ENCODE data around the gene ATG7. TPM values are rescaled to one million over a fixed set of nuclear protein-coding genes. Genes with fewer than 3 reads are reported as not detected.
A peak's percentile ranks its signal among the peaks of the same experiment; 100 is the strongest.

ATG7 gene
- total RNA-seq, 4 donors from 2014 or later = 31.3 to 67.7 (median 51.3) TPM

GRCh38 chr3:11546657-11547302, 274.6 kb downstream of the ATG7 start:
- Histone ChIP-seq H3K4me1 (peaks cover 0 to 17% (median 3%) of the 10 kb centered on the region in 3 donors), H3K9me3 (no peaks in the 10 kb centered on the region), H3K27ac (no peak overlapping the region), H3K36me3 (no peaks in the 10 kb centered on the region), H3K27me3 (no peaks in the 10 kb centered on the region), H3K4me3 (no peak overlapping the region)
- TF ChIP-seq POLR2A (IDR thresholded peaks at IDR 0.05) (no peak), CTCF (IDR thresholded peaks at IDR 0.05) (no peak)
- intact Hi-C loops (cut with DNase I) = no loop called here
- WGBS, 2 donors = 89 to 90% methylated on average over 4 to 5 of the region's 9 CpGs
- DNase-seq = no peak

GRCh38 chr3:11547498-11547897, 275.3 kb downstream of the ATG7 start:
- intact Hi-C loops (cut with DNase I) = no loop called here
- TF ChIP-seq POLR2A (IDR thresholded peaks at IDR 0.05) (no peak), CTCF (IDR thresholded peaks at IDR 0.05) (no peak)
- H3K4me1 ChIP-seq = peaks cover 0 to 17% (median 3%) of the 10 kb centered on the region in 3 donors
- H3K36me3 ChIP-seq = peaks cover 0 to 4% (median 0%) of the 10 kb centered on the region in 3 donors
- H3K27ac ChIP-seq = no peak overlapping the region
- no peaks in the 10 kb centered on the region for H3K27me3 ChIP-seq
- 94 to 98% methylated on average over 2 of the region's 2 CpGs for WGBS, 2 donors
- H3K9me3 ChIP-seq = no peaks in the 10 kb centered on the region
- H3K4me3 ChIP-seq = no peak overlapping the region
- no peak for DNase-seq

- no peak overlapping the region for H3K27ac ChIP-seq
- whole genome bisulfite sequencing, 2 donors = 31 to 41% methylated on average over 7 of the region's 7 CpGs
- intact Hi-C loops (cut with DNase I) = no loop called here
- H3K4me3 ChIP-seq = no peak overlapping the region
- no peaks in the 10 kb centered on the region for H3K9me3 ChIP-seq
- H3K4me1 ChIP-seq = peaks cover under 1 to 26% (median 3%) of the 10 kb centered on the region in 3 donors
- DNase-seq = no peak
- no peaks in the 10 kb centered on the region for H3K27me3 ChIP-seq
- H3K36me3 ChIP-seq = peaks cover 0 to 16% (median 0%) of the 10 kb centered on the region in 3 donors
- TF ChIP-seq CTCF (IDR thresholded peaks at IDR 0.05) (no peak), POLR2A (IDR thresholded peaks at IDR 0.05) (no peak)
These were observed 276.5 kb downstream of the ATG7 start for GRCh38 chr3:11548721-11549131.

GRCh38 chr3:11549580-11550140, 277.5 kb downstream of the ATG7 start:
- DNase-seq = no peak
- intact Hi-C loops (cut with DNase I) = no loop called here
- no peak overlapping the region for H3K4me3 ChIP-seq
- H3K27ac ChIP-seq = peak overlapping the region in 1 of 4 donors; percentile 30
- no peaks in the 10 kb centered on the region for H3K9me3 ChIP-seq
- peaks cover 0 to 25% (median 0%) of the 10 kb centered on the region in 3 donors for H3K36me3 ChIP-seq
- 71 to 77% methylated on average over 9 of the region's 9 CpGs for WGBS, 2 donors
- peaks cover 6 to 28% (median 10%) of the 10 kb centered on the region in 3 donors for H3K4me1 ChIP-seq
- TF ChIP-seq CTCF (IDR thresholded peaks at IDR 0.05) = no peak
- no peak for TF ChIP-seq POLR2A (IDR thresholded peaks at IDR 0.05)
- no peaks in the 10 kb centered on the region for H3K27me3 ChIP-seq

GRCh38 chr3:11551036-11551435, 278.8 kb downstream of the ATG7 start:
- peaks cover 0 to 39% (median under 1%) of the 10 kb centered on the region in 3 donors for H3K36me3 ChIP-seq
- peaks cover 9 to 32% (median 16%) of the 10 kb centered on the region in 3 donors for H3K4me1 ChIP-seq
- TF ChIP-seq CTCF (IDR thresholded peaks at IDR 0.05) = no peak
- no peak for TF ChIP-seq POLR2A (IDR thresholded peaks at IDR 0.05)
- WGBS, 2 donors = 87 to 93% methylated on average over 17 of the region's 17 CpGs
- H3K9me3 ChIP-seq = no peaks in the 10 kb centered on the region
- intact Hi-C loops (cut with DNase I) = no loop called here
- H3K27me3 ChIP-seq = no peaks in the 10 kb centered on the region
- no peak overlapping the region for H3K4me3 ChIP-seq
- DNase-seq = no peak
- H3K27ac ChIP-seq = no peak overlapping the region
